ENCODE results near the gene DOC2B.

DOC2B gene

DNA sequence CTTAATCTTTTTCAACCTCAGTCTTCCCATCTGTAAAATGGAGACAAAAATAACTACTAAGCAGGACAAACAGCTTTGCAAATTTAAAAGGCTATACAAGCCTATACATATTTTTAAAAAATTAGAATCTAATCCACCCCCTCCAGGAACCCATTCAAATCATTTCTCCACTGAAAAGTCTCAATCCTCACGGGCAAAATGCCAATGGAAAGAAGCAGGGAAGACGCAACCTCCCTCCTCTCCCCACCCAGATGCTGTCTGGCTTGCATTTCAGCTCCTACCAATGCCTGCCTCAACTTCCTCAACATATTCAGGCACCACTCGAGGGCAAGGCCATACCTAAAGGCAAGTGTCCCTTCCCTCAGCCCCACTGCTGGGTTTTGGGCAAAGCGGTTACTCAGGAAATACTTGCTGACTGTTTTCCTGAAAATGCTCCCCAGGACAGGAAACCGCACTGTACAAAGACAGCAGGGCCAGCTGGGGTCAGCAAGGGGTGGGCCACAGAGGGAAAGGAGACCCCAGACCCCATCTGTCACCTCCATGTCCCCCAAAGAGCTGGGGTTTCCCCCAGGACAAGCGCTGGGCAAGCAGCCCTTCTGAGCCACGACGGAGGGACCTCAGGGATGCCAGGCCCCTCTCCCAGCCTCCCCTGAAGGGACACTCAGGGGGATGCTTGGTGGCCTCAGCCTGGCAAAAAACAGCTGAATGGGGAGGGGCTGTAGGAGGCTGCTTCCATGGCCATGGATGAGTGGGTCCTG is 47.7 kb upstream of the DOC2B start:
- H3K27ac ChIP-seq (ENCODE audit: low read depth, low read length, poor library complexity, severe bottlenecking): no peak overlapping the region
- H3K4me3 ChIP-seq (ENCODE audit: low read depth, low read length, poor library complexity, severe bottlenecking): no peak overlapping the region
- TF ChIP-seq EZH2 (IDR thresholded peaks at IDR 0.05; ENCODE audit: borderline replicate concordance, low read length): no peak
- H3K79me2 ChIP-seq (ENCODE audit: insufficient read depth, low read length): no peaks in the 10 kb centered on the region
- H3K9ac ChIP-seq (ENCODE audit: low read length): no peak overlapping the region
- H2AFZ ChIP-seq (ENCODE audit: low read length): no peak overlapping the region
- H3K4me2 ChIP-seq (ENCODE audit: low read length): no peak overlapping the region
- H3K27me3 ChIP-seq (ENCODE audit: insufficient read depth, low read length): peaks cover 3% of the 10 kb centered on the region; the same call in 1 of the 2 replicates
- no peaks in the 10 kb centered on the region for H3K9me3 ChIP-seq (ENCODE audit: low read length)
- H3F3A ChIP-seq (ENCODE audit: insufficient read depth, low read length): peaks cover 10% of the 10 kb centered on the region; the same call in 1 of the 2 replicates
- no peaks in the 10 kb centered on the region; the same call in 1 of the 2 replicates for H3K36me3 ChIP-seq (ENCODE audit: insufficient read depth, low read length)
- H3K4me1 ChIP-seq (ENCODE audit: insufficient read depth, low read length, severe bottlenecking): peaks cover 30% of the 10 kb centered on the region
- no peaks in the 10 kb centered on the region for H4K20me1 ChIP-seq (ENCODE audit: insufficient read depth, low read length)
- no peaks in the 10 kb centered on the region for H3K9me2 ChIP-seq (ENCODE audit: low read depth, low read length)

DNA sequence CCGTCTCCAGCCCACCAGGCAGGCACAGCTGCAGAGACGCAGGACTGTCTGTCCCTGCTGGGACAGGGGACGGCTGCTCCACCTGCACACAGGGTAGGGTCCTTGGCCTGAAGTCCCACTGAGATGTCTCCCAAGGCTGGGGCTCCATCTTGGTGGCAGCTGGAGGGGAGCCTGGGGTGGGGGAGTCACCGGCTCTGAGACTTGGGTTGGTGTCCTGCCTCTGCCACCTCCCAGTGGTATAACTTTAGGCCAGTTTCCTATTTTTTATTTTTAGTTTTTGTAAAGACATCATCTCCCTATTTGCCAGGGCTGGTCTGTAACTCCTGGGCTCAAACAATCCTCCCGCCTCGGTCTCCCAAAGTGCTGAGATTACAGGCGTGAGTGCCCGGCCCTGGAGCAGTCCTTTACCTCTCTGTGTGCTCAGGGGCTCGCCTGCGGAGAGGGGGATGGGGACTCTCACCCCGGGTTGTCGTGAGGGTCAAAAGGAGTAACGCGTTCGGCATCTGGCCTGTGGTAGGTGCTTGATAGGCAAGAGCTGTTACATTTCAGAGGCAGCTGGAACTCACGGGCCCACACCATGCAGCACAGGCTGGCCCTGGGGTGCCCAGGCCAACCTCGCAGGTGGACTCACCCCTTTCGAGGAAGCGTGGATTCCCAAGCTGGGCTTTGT is 46.6 kb upstream of the DOC2B start:
- no peak overlapping the region for H3K4me3 ChIP-seq (ENCODE audit: low read depth, low read length, poor library complexity, severe bottlenecking)
- H3K27me3 ChIP-seq (ENCODE audit: insufficient read depth, low read length): peaks cover 3% of the 10 kb centered on the region; the same call in 1 of the 2 replicates
- no peaks in the 10 kb centered on the region for H4K20me1 ChIP-seq (ENCODE audit: insufficient read depth, low read length)
- H3K9me3 ChIP-seq (ENCODE audit: low read length): no peaks in the 10 kb centered on the region
- TF ChIP-seq, protein P1, sequence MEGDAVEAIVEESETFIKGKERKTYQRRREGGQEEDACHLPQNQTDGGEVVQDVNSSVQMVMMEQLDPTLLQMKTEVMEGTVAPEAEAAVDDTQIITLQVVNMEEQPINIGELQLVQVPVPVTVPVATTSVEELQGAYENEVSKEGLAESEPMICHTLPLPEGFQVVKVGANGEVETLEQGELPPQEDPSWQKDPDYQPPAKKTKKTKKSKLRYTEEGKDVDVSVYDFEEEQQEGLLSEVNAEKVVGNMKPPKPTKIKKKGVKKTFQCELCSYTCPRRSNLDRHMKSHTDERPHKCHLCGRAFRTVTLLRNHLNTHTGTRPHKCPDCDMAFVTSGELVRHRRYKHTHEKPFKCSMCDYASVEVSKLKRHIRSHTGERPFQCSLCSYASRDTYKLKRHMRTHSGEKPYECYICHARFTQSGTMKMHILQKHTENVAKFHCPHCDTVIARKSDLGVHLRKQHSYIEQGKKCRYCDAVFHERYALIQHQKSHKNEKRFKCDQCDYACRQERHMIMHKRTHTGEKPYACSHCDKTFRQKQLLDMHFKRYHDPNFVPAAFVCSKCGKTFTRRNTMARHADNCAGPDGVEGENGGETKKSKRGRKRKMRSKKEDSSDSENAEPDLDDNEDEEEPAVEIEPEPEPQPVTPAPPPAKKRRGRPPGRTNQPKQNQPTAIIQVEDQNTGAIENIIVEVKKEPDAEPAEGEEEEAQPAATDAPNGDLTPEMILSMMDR (IDR thresholded peaks at IDR 0.05; ENCODE audit: low read length): no peak
- no peak for TF ChIP-seq EZH2 (IDR thresholded peaks at IDR 0.05; ENCODE audit: borderline replicate concordance, low read length)
- H3F3A ChIP-seq (ENCODE audit: insufficient read depth, low read length): peaks cover 7% of the 10 kb centered on the region; the same call in 1 of the 2 replicates
- no peak overlapping the region for H3K4me2 ChIP-seq (ENCODE audit: low read length)
- H3K36me3 ChIP-seq (ENCODE audit: insufficient read depth, low read length): no peaks in the 10 kb centered on the region; the same call in 1 of the 2 replicates
- no peak overlapping the region for H3K9ac ChIP-seq (ENCODE audit: low read length)
- H3K9me2 ChIP-seq (ENCODE audit: low read depth, low read length): no peaks in the 10 kb centered on the region
- H3K4me1 ChIP-seq (ENCODE audit: insufficient read depth, low read length, severe bottlenecking): peaks cover 23% of the 10 kb centered on the region
- H2AFZ ChIP-seq (ENCODE audit: low read length): no peak overlapping the region
- H3K27ac ChIP-seq (ENCODE audit: low read depth, low read length, poor library complexity, severe bottlenecking): no peak overlapping the region
- H3K79me2 ChIP-seq (ENCODE audit: insufficient read depth, low read length): no peaks in the 10 kb centered on the region

DNA sequence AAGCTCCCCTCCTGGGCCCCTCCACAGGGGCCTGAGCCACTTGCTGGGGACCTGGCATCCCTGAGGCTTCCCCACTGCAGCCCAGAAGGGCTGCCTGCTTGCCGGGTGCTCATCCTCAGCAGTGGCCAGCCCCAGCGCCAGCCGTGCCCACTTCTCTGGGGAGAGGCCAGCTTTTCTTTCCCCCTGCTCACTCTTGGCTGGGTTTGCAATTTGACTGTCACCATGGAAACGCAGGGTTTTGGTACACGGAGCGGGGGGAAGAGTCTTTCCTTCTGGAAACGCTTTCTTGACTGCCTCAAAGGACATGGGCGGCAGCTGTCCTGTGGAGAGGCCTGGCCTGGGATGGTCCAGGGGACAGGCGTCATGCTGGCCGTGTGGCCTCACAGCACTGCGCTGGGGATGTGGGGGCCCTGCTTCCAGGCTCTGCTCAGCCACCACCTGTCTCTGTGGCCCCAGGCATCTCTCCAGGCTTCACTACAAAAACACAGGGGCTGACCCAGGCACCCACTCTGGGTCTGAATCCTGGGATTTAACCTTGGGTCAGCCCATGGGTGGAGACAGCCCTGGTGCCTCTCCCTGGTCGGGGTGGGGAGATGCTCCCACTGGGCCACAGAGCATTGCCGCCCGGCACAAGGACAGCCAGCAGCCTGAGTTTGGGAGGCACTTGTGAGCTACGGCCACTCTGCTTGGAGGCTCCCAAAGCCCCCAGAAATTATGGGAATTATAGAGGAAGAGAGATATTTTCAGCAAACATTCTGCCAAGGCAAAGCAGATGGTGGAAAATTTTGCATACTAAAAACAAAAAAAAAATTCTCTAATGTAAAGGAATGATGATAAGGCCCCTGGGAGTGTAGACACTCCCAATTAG is 45.9 kb upstream of the DOC2B start:
- H3F3A ChIP-seq (ENCODE audit: insufficient read depth, low read length): 0 out of 2 replicates have a peak, but pooled peaks cover 4% of the 10 kb centered on the region
- H3K4me3 ChIP-seq (ENCODE audit: low read depth, low read length, poor library complexity, severe bottlenecking): no peak overlapping the region
- H3K9me2 ChIP-seq (ENCODE audit: low read depth, low read length): no peaks in the 10 kb centered on the region
- peaks cover 16% of the 10 kb centered on the region for H3K4me1 ChIP-seq (ENCODE audit: insufficient read depth, low read length, severe bottlenecking)
- H3K27me3 ChIP-seq (ENCODE audit: insufficient read depth, low read length): peaks cover 3% of the 10 kb centered on the region; the same call in 1 of the 2 replicates
- no peak overlapping the region for H2AFZ ChIP-seq (ENCODE audit: low read length)
- no peak overlapping the region for H3K27ac ChIP-seq (ENCODE audit: low read depth, low read length, poor library complexity, severe bottlenecking)
- H4K20me1 ChIP-seq (ENCODE audit: insufficient read depth, low read length): no peaks in the 10 kb centered on the region
- no peaks in the 10 kb centered on the region for H3K79me2 ChIP-seq (ENCODE audit: insufficient read depth, low read length)
- H3K9me3 ChIP-seq (ENCODE audit: low read length): no peaks in the 10 kb centered on the region
- H3K9ac ChIP-seq (ENCODE audit: low read length): no peak overlapping the region
- H3K4me2 ChIP-seq (ENCODE audit: low read length): no peak overlapping the region
- TF ChIP-seq, protein P1 (IDR thresholded peaks at IDR 0.05; ENCODE audit: low read length): no peak
- no peaks in the 10 kb centered on the region; the same call in 1 of the 2 replicates for H3K36me3 ChIP-seq (ENCODE audit: insufficient read depth, low read length)

Measured in OCI-LY1 (cell line).